ENCODE data around the gene KCNK1.

- TF ChIP-seq CTCF (IDR thresholded peaks at IDR 0.05) (no peak), POLR2A (IDR thresholded peaks at IDR 0.05; ENCODE audit: low read depth) (no peak), EP300 (IDR thresholded peaks at IDR 0.05) (no peak)
Observed at GRCh38 chr1:233584376-233584775, 29.5 kb upstream of the KCNK1 start.
